Heart left ventricle (tissue), 16 donors: ENCODE measurements around the gene LAYN. TPM values are rescaled to one million over a fixed set of nuclear protein-coding genes. Genes with fewer than 3 reads are reported as not detected.

ENCODE experiments used
- ATAC-seq, 4 donors: fragments of 200-7000 bp; cut with Tn5 transposase; one replicate each; pipeline ENCODE4 v1.9.1; 2020 to 2022; ENCODE audit warnings: moderate library complexity in 4 of 4, mild to moderate bottlenecking in 3 of 4, moderate number of reproducible peaks in 1 of 4
- DNase-seq, 5 donors: peaks; one replicate each; pipeline ENCODE4 v3.0.0-alpha.2; 2020
- H3K27ac ChIP-seq, 12 donors: fragments of 200-600 bp; sonication (generic) in 4 of 12; one replicate each; pipeline versions ENCODE4 v1.5.0 to v1.8.0; 2016 to 2022; ENCODE audit warnings: mild to moderate bottlenecking in 2 of 12
- H3K27me3 ChIP-seq, 9 donors: fragments of 200-600 bp; sonication (generic) in 2 of 9; one replicate each; pipeline versions ENCODE4 v1.5.1 to v1.8.0; 2016 to 2022; ENCODE audit warnings: mild to moderate bottlenecking in 3 of 9
- H3K36me3 ChIP-seq, 9 donors: fragments of 200-600 bp; sonication (generic) in 2 of 9; one replicate each; pipeline versions ENCODE4 v1.5.0 to v1.8.0; 2018 to 2022; ENCODE audit warnings: mild to moderate bottlenecking in 2 of 9
- H3K4me1 ChIP-seq, 12 donors: fragments of 200-600 bp; sonication (generic) in 4 of 12; one replicate each; pipeline versions ENCODE4 v1.5.0 to v1.8.0; 2016 to 2022; ENCODE audit warnings: mild to moderate bottlenecking in 3 of 12
- H3K4me3 ChIP-seq, 12 donors: fragments of 200-600 bp; sonication (generic) in 4 of 12; one replicate each; pipeline versions ENCODE4 v1.5.0 to v1.8.0; 2017 to 2022; ENCODE audit warnings: mild to moderate bottlenecking in 9 of 12, moderate library complexity in 4 of 12
- H3K9me3 ChIP-seq, 12 donors: fragments of 200-600 bp; sonication (generic) in 4 of 12; one replicate each; pipeline versions ENCODE4 v1.5.0 to v1.8.0; 2016 to 2022; ENCODE audit warnings: mild to moderate bottlenecking in 1 of 12
- CTCF ChIP-seq, 12 donors: fragments of 200-600 bp; sonication (generic) in 4 of 12; IDR thresholded peaks; one replicate each; pipeline versions ENCODE4 v1.5.0 to v1.8.0; 2018 to 2022; ENCODE audit warnings: antibody characterized with exemption in 12 of 12, mild to moderate bottlenecking in 5 of 12
- POLR2A ChIP-seq, 2 donors: fragments of 450-650 bp; IDR thresholded peaks; one replicate each; pipeline ENCODE4 v1.6.1; 2017; ENCODE audit warnings: antibody characterized with exemption in 2 of 2, mild to moderate bottlenecking in 2 of 2, moderate library complexity in 2 of 2
- WGBS, 4 donors: extraction: QIAGEN DNeasy Blood & Tissue Kit in 2 of 4; methylation state at CpG; one replicate each; pipeline versions ENCODE4 v1.1.5 to v1.1.7; 2013 to 2018; 5-methylcytosine and 5-hydroxymethylcytosine counted together
- intact Hi-C, 10 donors: fragments of 100-400 bp; cut with DNase I; formaldehyde crosslinking; loops; one replicate each; pipeline versions ENCODE4 v1.11.1 to v1.14.2; 2022
- long read RNA-seq, 3 donors: library from polyadenylated mRNA; unstranded; transcript quantifications; one replicate each; pipeline ENCODE4 v2.0.0, GENCODE V29; 2020 to 2021
- polyA plus RNA-seq, 2 donors: library from polyadenylated mRNA; stranded (reverse); fragments of 200-250 nt; gene quantifications; one replicate each; pipeline ENCODE4 v1.2.3, GENCODE V29; 2013
- total RNA-seq, 9 donors: library from RNA; depleted of rRNA in 2 of 9; stranded (reverse); fragments of >200 nt in 2 of 9; fragmentation: NEBNext Ultra II Directional in 3 of 9; extraction: Animal tissue kit (Norgen Biotek cat#: 25700) in 3 of 9; gene quantifications; one replicate each; pipeline versions ENCODE4 v1.1.0 to v1.2.4, GENCODE V29; 2016 to 2023
- donor health status: ischemic (EF 13 %, LVEDD 7.1; RV severe dilation, severe dysfunction).
- donor health status: healthy with polysubstance abuse.
- donor health status: DM: no; HTN: yes; CAD: no.
- donor health status: DM: no; HTN: no; CAD: no.
- donor health status: ischemic (EF 25% LVEDD 6.9; RV normal size, moderate dysfunction).
- donor health status: ischemic (EF 25% LVEDD 5.7; RV mildly dilated, moderate dysfunction).
- donor health status: healthy.
- donor health status: DM: yes; HTN: yes; CAD: no.
- donor health status: ischemic (EF 35%, LVEDD 5.7; RV mildly dilated, moderate dysfunction).
- donor health status: nonischemic (EF 11% LVEDD 7.7; RV severe dilation, severe dysfunction).
- donor health status: DM: yes; HTN: yes; CAD: no.
- donor health status: PGD.
- donor health status: ischemic (EF 29% LVEDD 5.4; RV normal size, mild dysfunction).
- donor health status: nonischemic (EF 23%, LVEDD 6.1; RV moderate dilation, normal function).

The LAYN gene
- total RNA-seq (1 to 10 TPM; 2.1 to 6.9 (median 2.8) TPM), polyA plus RNA-seq (1 to 10 TPM; 1.2 to 4.4 TPM)
- long read RNA-seq, donor 1, partial matches to known transcripts, result 1 of 4 reads
- long read RNA-seq, donor 1, other reads (novel, unspliced or antisense), result 0 of 4 reads
- long read RNA-seq, donor 2, transcript LAYN-201 (7 exons, 2,066 nt), result major isoform, 10 of 14 reads
- long read RNA-seq, donor 2, partial matches to known transcripts, result 0 of 14 reads
- long read RNA-seq, donor 2, other reads (novel, unspliced or antisense), result 2 of 14 reads
- long read RNA-seq, donor 3, partial matches to known transcripts, result 0 of 1 reads
- long read RNA-seq, donor 3, other reads (novel, unspliced or antisense), result 0 of 1 reads

- H3K27me3 ChIP-seq, result peaks cover 0 to 34% (median 0%) of the 10 kb centered on the region in 9 donors
- H3K27ac ChIP-seq, result peak within 1 kb of the TSS; percentile 35 to 90 (median 69)
- H3K4me3 ChIP-seq, result peak within 1 kb of the TSS; percentile 53 to 70 (median 62)
- H3K36me3 ChIP-seq, result peaks cover 0 to 5% (median 0%) of the 10 kb centered on the region in 9 donors
- H3K4me1 ChIP-seq, result peaks cover 0 to 30% (median 16%) of the 10 kb centered on the region in 12 donors
- ATAC-seq (peak in 3 of 4 donors; percentile 49 to 64 (median 62)), DNase-seq (peak; percentile 61 to 76 (median 62))
- intact Hi-C loops, result no loop called here
- TF ChIP-seq CTCF (IDR thresholded peaks at IDR 0.05), result no peak
- peak in 1 of 2 donors; percentile 31 for TF ChIP-seq POLR2A (IDR thresholded peaks at IDR 0.05)
- 4 to 7% (median 4%) methylated on average over 21 to 70 of the region's 70 CpGs for WGBS, 4 donors
- H3K9me3 ChIP-seq, result no peaks in the 10 kb centered on the region
Measured at GRCh38 chr11:111540114-111540936, at the start of gene LAYN. LAYN (plus strand) TSS chr11:111540720; CDS start chr11:111540844, 124 bp downstream.

DNA sequence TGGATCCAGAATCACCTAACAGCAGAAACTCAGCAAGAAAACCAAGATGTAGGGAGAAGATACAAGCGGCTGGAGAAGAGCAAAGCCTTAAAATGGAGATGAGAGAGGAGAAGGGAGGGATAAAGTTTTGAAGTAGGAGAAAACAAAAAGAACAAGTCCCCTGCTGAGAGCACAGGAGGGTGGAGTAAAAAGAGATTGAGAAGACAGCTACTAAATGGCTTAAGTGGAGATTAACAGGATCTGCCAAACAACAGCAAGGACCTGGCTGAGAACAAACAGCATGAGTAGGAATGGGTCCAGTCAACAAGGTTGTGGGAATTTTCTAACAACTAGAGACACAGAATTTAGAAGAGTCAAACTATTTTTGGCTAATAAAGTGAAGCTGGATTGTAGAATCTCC lies 46.5 kb upstream of the LAYN start:
- Histone ChIP-seq H3K27me3 (peaks cover 0 to 5% (median 0%) of the 10 kb centered on the region in 9 donors), H3K4me1 (no peaks in the 10 kb centered on the region), H3K27ac (no peak overlapping the region), H3K36me3 (no peaks in the 10 kb centered on the region), H3K9me3 (peaks cover 0 to 5% (median 0%) of the 10 kb centered on the region in 12 donors), H3K4me3 (no peak overlapping the region)
- TF ChIP-seq CTCF (IDR thresholded peaks at IDR 0.05) (no peak), POLR2A (IDR thresholded peaks at IDR 0.05) (no peak)
- WGBS, 4 donors, result 32 to 56% (median 51%) methylated on average over 1 of the region's 1 CpG
- DNase-seq (no peak), ATAC-seq (no peak)
- intact Hi-C loops, result no loop called here

- Histone ChIP-seq H3K4me3 (no peak overlapping the region), H3K9me3 (no peaks in the 10 kb centered on the region), H3K27ac (no peak overlapping the region), H3K36me3 (no peaks in the 10 kb centered on the region), H3K27me3 (no peaks in the 10 kb centered on the region), H3K4me1 (no peaks in the 10 kb centered on the region)
- TF ChIP-seq POLR2A (IDR thresholded peaks at IDR 0.05) (no peak), CTCF (IDR thresholded peaks at IDR 0.05) (no peak)
- no peak for DNase-seq
- no peak for ATAC-seq
- intact Hi-C loops, result no loop called here
- WGBS, 4 donors, result 71 to 94% (median 82%) methylated on average over 5 of the region's 5 CpGs
Measured at GRCh38 chr11:111499483-111499882, 41.0 kb upstream of the LAYN start.

DNA sequence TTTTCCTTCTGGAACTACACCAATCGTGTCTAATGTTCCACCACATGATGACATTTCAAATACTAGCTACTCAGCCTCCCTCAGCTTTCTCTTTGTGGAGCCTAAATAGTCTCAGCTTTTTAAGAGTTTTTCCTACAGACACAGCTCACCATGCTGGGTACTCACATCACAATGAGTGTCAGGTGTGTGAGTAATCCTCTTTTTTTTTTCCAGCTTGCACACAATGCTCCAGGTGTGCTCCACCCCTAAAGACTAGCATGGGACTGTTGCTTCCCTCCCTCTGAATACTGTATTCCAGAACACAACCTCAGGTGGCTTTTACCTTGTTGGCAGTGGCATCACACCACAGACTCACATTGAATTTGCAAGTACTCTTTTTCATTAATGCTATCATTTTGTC lies 40.0 kb upstream of the LAYN start:
- intact Hi-C loops, result no loop called here
- WGBS, 4 donors, result 74 to 82% (median 76%) methylated on average over 1 of the region's 1 CpG
- H3K4me1 ChIP-seq, result no peaks in the 10 kb centered on the region

More for the DNA sequence above, 40.0 kb upstream of the LAYN start:
- DNase-seq, result no peak
- Histone ChIP-seq H3K4me3 (no peak overlapping the region), H3K27ac (no peak overlapping the region), H3K9me3 (no peaks in the 10 kb centered on the region), H3K27me3 (no peaks in the 10 kb centered on the region), H3K36me3 (no peaks in the 10 kb centered on the region)
- no peak for ATAC-seq
- TF ChIP-seq CTCF (IDR thresholded peaks at IDR 0.05), result no peak
- TF ChIP-seq POLR2A (IDR thresholded peaks at IDR 0.05), result no peak
